Endothelial cell of umbilical vein (primary cell): Measurements from ENCODE around the gene ERO1B. TPM values are rescaled to one million over a fixed set of nuclear protein-coding genes. Genes with fewer than 3 reads are reported as not detected.

ENCODE experiments used
- BruUV-seq: library from RNA; stranded (reverse); fragments of 400-500 nt; replicated peaks from 2 replicates; lab custom pipeline; 2021; lab: Mats Ljungman, UMichigan
- CTCF ChIA-PET: fragments of 300-600, 350-600 bp; sonication (Branson Sonifier 250); formaldehyde crosslinking; loops from one replicate; lab custom pipeline; 2021; ENCODE audit warnings: antibody characterized with exemption, inconsistent platforms; lab: Charles Lee
- POLR2A ChIA-PET: fragments of 300-600, 350-600 bp; sonication (Branson Sonifier 250); formaldehyde crosslinking; loops from one replicate; lab custom pipeline; 2021; ENCODE audit warnings: antibody characterized with exemption, inconsistent platforms; lab: Charles Lee
- DNase-seq: peaks from one replicate; pipeline ENCODE4 v3.0.0-alpha.2; 2011; ENCODE audit warnings: low read depth, low spot score
- FAIRE-seq: peaks from 2 replicates; lab custom pipeline; 2011; peaks lifted over from hg19 to GRCh38; lab: Jason Lieb, UNC
- H2AFZ ChIP-seq: 2 replicates; pipeline ENCODE4 v1.6.0; 2012; ENCODE audit warnings: low read depth, low read length, control low read depth, inconsistent platforms
- H3K27ac ChIP-seq: 2 replicates; pipeline ENCODE4 v1.5.1; 2011; ENCODE audit warnings: low read depth, mild to moderate bottlenecking, control low read depth, low read length, moderate library complexity; ENCODE audit not compliant: insufficient read depth
- H3K27me3 ChIP-seq, 2 experiments: 2 replicates each; pipeline versions ENCODE4 v1.6.0 to v1.6.1; 2011; ENCODE audit warnings: low read length in 2 of 2, mixed read lengths in 1 of 2; ENCODE audit not compliant: control insufficient read depth in 2 of 2, insufficient read depth in 2 of 2
- H3K36me3 ChIP-seq, 2 experiments: 2 replicates in 1 of 2; 3 replicates in 1 of 2; pipeline ENCODE4 v1.5.1; 2011; ENCODE audit warnings: low read length in 2 of 2, mild to moderate bottlenecking in 1 of 2, moderate library complexity in 1 of 2; ENCODE audit not compliant: control insufficient read depth in 2 of 2, insufficient read depth in 2 of 2; ENCODE audit errors: extremely low read depth in 1 of 2
- H3K4me1 ChIP-seq: 3 replicates; pipeline ENCODE4 v1.5.1; 2011; ENCODE audit warnings: mild to moderate bottlenecking, low read length; ENCODE audit not compliant: control insufficient read depth, insufficient read depth; ENCODE audit errors: extremely low read depth
- H3K4me2 ChIP-seq: 2 replicates; pipeline ENCODE4 v1.6.1; 2011; ENCODE audit warnings: low read length, control low read depth, mixed read lengths; ENCODE audit not compliant: insufficient read depth
- H3K4me3 ChIP-seq, 3 experiments: fragments of 200-600 bp in 1 of 3; sonication (generic), shearing (Covaris generic) in 1 of 3; replicated peaks in 1 of 3; 2 replicates each; pipeline ENCODE4 v1.5.1; 2011 to 2016; ENCODE audit warnings: control low read depth in 3 of 3, low read length in 3 of 3, mild to moderate bottlenecking in 2 of 3, inconsistent platforms in 1 of 3, low read depth in 1 of 3, moderate library complexity in 1 of 3; ENCODE audit not compliant: insufficient read depth in 1 of 3
- H3K79me2 ChIP-seq: 2 replicates; pipeline ENCODE4 v1.6.0; 2012; ENCODE audit warnings: low read length, inconsistent platforms; ENCODE audit not compliant: control insufficient read depth, insufficient read depth
- H3K9ac ChIP-seq: replicated peaks from 2 replicates; pipeline ENCODE3; 2011; ENCODE audit warnings: low read length, control low read depth; ENCODE audit not compliant: insufficient read depth; ENCODE audit errors: extremely low read depth
- H3K9me1 ChIP-seq: replicated peaks from 3 replicates; pipeline ENCODE4 v1.6.0; 2011; ENCODE audit warnings: mild to moderate bottlenecking, low read length; ENCODE audit not compliant: control insufficient read depth, insufficient read depth; ENCODE audit errors: extremely low read depth
- H3K9me3 ChIP-seq: replicated peaks from 2 replicates; pipeline ENCODE4 v1.5.1; 2012; ENCODE audit warnings: low read length, inconsistent platforms; ENCODE audit not compliant: control insufficient read depth, insufficient read depth
- H4K20me1 ChIP-seq: replicated peaks from 2 replicates; pipeline ENCODE3; 2011; ENCODE audit warnings: mild to moderate bottlenecking, low read length; ENCODE audit not compliant: control insufficient read depth, insufficient read depth; ENCODE audit errors: extremely low read depth
- EZH2 ChIP-seq: IDR thresholded peaks from 2 replicates; pipeline ENCODE4 v1.6.1; 2012; ENCODE audit warnings: borderline replicate concordance, low read depth, mild to moderate bottlenecking, moderate library complexity, low read length, inconsistent platforms; ENCODE audit not compliant: severe bottlenecking
- FOS ChIP-seq: IDR thresholded peaks from 2 replicates; pipeline ENCODE4 v1.6.1; 2011; ENCODE audit warnings: mild to moderate bottlenecking, low read length, moderate library complexity, borderline replicate concordance; ENCODE audit not compliant: insufficient read depth
- GATA2 ChIP-seq: IDR thresholded peaks from 2 replicates; pipeline ENCODE4 v1.7.0; 2011; ENCODE audit warnings: low read depth, mild to moderate bottlenecking, moderate library complexity, mixed read lengths, low read length; ENCODE audit not compliant: insufficient read length, insufficient read depth
- JUN ChIP-seq: IDR thresholded peaks from 2 replicates; pipeline ENCODE4 v1.6.1; 2011; ENCODE audit warnings: borderline replicate concordance, low read depth; ENCODE audit not compliant: insufficient read length, insufficient read depth
- MYC ChIP-seq: IDR thresholded peaks from one replicate; pipeline ENCODE4 v1.6.1; 2011; ENCODE audit warnings: mild to moderate bottlenecking, low read depth, low read length
- POLR2A ChIP-seq: IDR thresholded peaks from 2 replicates; pipeline ENCODE4 v1.6.1; 2012; ENCODE audit warnings: low read depth, mild to moderate bottlenecking, control low read depth, low read length
- POLR2AphosphoS5 ChIP-seq: IDR thresholded peaks from 2 replicates; pipeline ENCODE4 v1.6.1; 2012; ENCODE audit warnings: low read depth, mild to moderate bottlenecking, control low read depth, low read length, moderate library complexity; ENCODE audit not compliant: insufficient read depth
- dilution Hi-C: fragments of 300-500 bp; cut with MboI; formaldehyde crosslinking; loops from one replicate; pipeline ENCODE4 v1.15.0; 2019; ENCODE audit warnings: low sequenced_read_pairs; ENCODE audit not compliant: extremely low pct_ligation_motif_present
- intact Hi-C: fragments of 100-400 bp; cut with micrococcal nuclease; formaldehyde crosslinking; loops from one replicate; pipeline ENCODE4 v1.10.0; 2022
- polyA plus RNA-seq, 4 experiments: library from polyadenylated mRNA; depleted of rRNA in 3 of 4; stranded (reverse) in 3 of 4; unstranded in 1 of 4; fragments of >200 nt; gene quantifications; 2 replicates each; pipeline versions ENCODE4 v1.2.1 to v1.2.3, GENCODE V29; 2011 to 2012; ENCODE audit warnings: missing spikeins in 1 of 4
- total RNA-seq: library from RNA; stranded (reverse); gene quantifications from 2 replicates; pipeline ENCODE4 v1.2.3, GENCODE V29; 2021
- TF ChIP-seq, protein P1 (sequence below): IDR thresholded peaks from 2 replicates; pipeline ENCODE4 v1.6.1; 2011; ENCODE audit not compliant: insufficient read depth, insufficient read length
- TF ChIP-seq, protein P2 (sequence below), 2 donors: IDR thresholded peaks; 1 replicate in 1 of 2; 2 replicates in 1 of 2; pipeline ENCODE4 v1.5.1; 2011; ENCODE audit warnings: low read length in 2 of 2, mild to moderate bottlenecking in 2 of 2, moderate library complexity in 2 of 2, control low read depth in 1 of 2, inconsistent platforms in 1 of 2, low read depth in 1 of 2; ENCODE audit not compliant: insufficient read depth in 1 of 2; ENCODE audit errors: extremely low read depth in 1 of 2

Gene ERO1B
- total and polyA plus RNA-seq, 2 donors (not counting 3 experiments of a cell fraction or from before 2014, with no cell fraction given), result 1.9 to 3.6 TPM

DNA sequence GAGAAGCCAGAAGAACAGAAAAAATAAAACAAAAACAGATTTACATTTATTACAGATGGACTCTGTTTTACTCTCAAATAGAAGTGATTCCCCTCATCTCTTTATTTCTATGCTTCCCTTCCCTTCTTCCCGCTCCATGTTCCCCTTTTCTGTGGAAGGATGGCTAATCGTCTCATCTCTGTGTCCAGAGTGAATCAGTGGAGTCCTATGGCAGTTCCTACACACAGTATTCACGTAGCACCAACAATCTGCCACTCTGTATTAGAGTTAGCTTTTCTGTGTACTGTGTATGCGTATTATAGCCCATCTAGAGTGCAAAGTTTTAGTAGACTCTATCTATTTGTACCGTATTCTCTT lies 6.8 kb upstream of the ERO1B start:
- intact Hi-C loops, result loop anchor here (10.0 kb wide), 1 partner anchor 316 kb away; the partner anchor contains the start of gene HEATR1
- H3K9me3 ChIP-seq, result no peaks in the 10 kb centered on the region
- no peaks in the 10 kb centered on the region for H4K20me1 ChIP-seq
- H3K4me2 ChIP-seq, result no peak overlapping the region
- FAIRE-seq (no peak), DNase-seq (no peak)
- ChIA-PET POLR2A (no interaction called here), CTCF (no interaction called here)
- no peaks in the 10 kb centered on the region for H3K9me1 ChIP-seq
- H3K79me2 ChIP-seq, result no peaks in the 10 kb centered on the region
- no peak overlapping the region for H2AFZ ChIP-seq
- no peak overlapping the region for H3K4me3 ChIP-seq
- no TSS peak for BruUV-seq
- no peaks in the 10 kb centered on the region for H3K4me1 ChIP-seq
- H3K27ac ChIP-seq, result no peak overlapping the region
- H3K36me3 ChIP-seq, result no peaks in the 10 kb centered on the region
- H3K9ac ChIP-seq, result no peak overlapping the region
- TF ChIP-seq MYC (no peak), POLR2A (no peak), EZH2 (no peak), FOS (no peak)
- TF ChIP-seq, protein P1, sequence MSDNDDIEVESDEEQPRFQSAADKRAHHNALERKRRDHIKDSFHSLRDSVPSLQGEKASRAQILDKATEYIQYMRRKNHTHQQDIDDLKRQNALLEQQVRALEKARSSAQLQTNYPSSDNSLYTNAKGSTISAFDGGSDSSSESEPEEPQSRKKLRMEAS, result no peak
- peaks cover 10 to 17% of the 10 kb centered on the region in 2 experiments for H3K27me3 ChIP-seq
- dilution Hi-C loops, result no loop called here

DNA sequence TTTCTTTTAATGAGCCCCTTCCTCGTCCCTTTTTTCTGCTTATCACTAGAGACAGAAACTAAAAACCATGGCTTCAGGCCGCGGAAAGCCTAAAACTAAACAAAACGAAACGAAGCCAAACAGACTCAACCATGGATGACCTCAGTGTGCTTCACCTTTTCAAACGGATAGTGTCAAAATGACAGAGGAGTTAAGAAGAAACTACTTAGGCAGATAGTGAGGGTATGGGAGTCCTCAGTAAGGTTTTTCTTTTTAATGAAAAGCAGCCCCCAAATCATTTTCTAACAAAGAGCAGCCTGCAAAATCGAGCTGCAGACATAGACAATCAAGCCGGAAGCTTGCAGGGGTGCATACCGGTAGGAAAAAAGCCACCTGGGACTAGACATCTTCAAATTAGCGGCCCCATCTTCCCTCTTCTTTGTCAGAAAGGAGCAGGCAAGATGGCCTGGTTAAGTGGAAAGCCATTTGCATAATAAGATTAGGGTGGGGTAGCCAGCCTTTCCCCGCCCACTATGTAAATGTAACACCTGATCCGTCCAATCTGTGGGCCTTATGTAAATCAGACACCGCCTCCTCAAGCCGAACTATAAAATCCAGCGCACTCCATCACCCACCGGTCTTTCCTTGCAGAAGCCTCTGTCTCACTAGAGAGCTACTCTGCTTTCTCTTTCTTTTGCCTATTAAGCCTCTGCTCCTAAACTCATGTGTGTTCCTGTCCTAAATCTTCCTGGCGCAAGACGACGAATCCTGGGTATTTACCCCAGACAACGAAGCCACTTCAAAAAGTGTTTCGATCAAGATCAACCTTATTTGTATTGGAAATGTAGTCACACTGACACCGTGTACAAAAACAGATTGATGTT lies 6.2 kb upstream of the ERO1B start:
- no peaks in the 10 kb centered on the region for H4K20me1 ChIP-seq
- ChIA-PET POLR2A (no interaction called here), CTCF (no interaction called here)
- no peaks in the 10 kb centered on the region for H3K36me3 ChIP-seq
- H3K27me3 ChIP-seq, result peaks cover 13 to 20% of the 10 kb centered on the region in 2 experiments
- intact Hi-C loops (loop anchor here (10.0 kb wide), 1 partner anchor 317 kb away; the partner anchor contains the start of gene HEATR1), dilution Hi-C loops (no loop called here)
- H3K9ac ChIP-seq, result no peak overlapping the region
- no peaks in the 10 kb centered on the region for H3K9me3 ChIP-seq
- no peak overlapping the region for H3K4me2 ChIP-seq
- no peaks in the 10 kb centered on the region for H3K9me1 ChIP-seq
- no TSS peak for BruUV-seq
- no peak overlapping the region for H2AFZ ChIP-seq
- DNase-seq, result no peak
- TF ChIP-seq EZH2, result no peak
- TF ChIP-seq POLR2AphosphoS5, result no peak
- TF ChIP-seq, protein P1, result no peak
- no peak for TF ChIP-seq FOS
- no peak for TF ChIP-seq POLR2A
- TF ChIP-seq, protein P2, sequence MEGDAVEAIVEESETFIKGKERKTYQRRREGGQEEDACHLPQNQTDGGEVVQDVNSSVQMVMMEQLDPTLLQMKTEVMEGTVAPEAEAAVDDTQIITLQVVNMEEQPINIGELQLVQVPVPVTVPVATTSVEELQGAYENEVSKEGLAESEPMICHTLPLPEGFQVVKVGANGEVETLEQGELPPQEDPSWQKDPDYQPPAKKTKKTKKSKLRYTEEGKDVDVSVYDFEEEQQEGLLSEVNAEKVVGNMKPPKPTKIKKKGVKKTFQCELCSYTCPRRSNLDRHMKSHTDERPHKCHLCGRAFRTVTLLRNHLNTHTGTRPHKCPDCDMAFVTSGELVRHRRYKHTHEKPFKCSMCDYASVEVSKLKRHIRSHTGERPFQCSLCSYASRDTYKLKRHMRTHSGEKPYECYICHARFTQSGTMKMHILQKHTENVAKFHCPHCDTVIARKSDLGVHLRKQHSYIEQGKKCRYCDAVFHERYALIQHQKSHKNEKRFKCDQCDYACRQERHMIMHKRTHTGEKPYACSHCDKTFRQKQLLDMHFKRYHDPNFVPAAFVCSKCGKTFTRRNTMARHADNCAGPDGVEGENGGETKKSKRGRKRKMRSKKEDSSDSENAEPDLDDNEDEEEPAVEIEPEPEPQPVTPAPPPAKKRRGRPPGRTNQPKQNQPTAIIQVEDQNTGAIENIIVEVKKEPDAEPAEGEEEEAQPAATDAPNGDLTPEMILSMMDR (IDR thresholded peaks at IDR 0.05; ENCODE audit: extremely low read depth in 1 of 2, insufficient read depth in 1 of 2, low read depth in 1 of 2, low read length in 2 of 2), result no peak
- no peak for TF ChIP-seq JUN
- TF ChIP-seq MYC, result no peak
- TF ChIP-seq GATA2, result no peak
- no peaks in the 10 kb centered on the region for H3K79me2 ChIP-seq
- H3K4me3 ChIP-seq, result no peak overlapping the region
- no peak for FAIRE-seq
- no peak overlapping the region for H3K27ac ChIP-seq
- H3K4me1 ChIP-seq, result no peaks in the 10 kb centered on the region
